ENCODE results near the gene KNOP1. TPM values are rescaled to one million over a fixed set of nuclear protein-coding genes. Genes with fewer than 3 reads are reported as not detected.
A peak's percentile ranks its signal among the peaks of the same experiment; 100 is the strongest.

KNOP1 gene
- total and polyA plus RNA-seq, 4 experiments from 2014 or later, result 4.0 to 16.6 (median 15.3) TPM

DNA sequence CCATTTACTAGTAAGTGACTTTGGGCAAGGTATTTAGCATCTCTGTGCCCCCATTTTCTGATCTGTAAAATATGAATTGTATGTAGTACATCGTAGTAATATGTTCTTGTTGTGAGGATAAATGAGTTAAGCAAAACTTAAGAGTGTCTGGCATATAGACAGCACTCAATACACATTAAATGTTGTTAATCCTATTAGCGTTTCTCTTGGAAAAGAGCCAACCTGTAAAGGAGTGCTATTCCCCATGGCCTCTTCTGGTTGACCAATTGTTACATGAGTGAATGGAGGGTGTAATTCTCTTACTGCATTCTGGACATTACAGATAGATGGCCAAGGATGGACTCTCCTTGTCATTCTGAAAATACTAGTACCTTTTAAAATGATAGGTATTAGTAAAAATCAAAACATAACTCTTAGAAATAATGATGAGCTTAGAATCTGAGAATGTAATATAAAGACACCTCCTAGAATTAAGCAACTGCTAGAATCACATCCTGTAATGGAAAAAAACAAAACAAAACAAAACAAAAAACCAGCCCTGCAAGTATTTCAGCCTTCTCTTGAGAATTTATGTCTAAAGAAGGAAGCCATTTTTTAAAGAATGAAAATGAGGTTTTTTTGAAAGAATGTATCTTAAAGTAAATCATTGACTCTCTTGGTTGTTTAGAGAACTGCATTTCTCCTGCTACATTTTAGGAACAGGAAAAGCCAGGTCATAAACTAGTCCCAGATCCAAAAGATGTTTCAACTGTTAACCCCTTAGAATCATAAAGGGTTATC, 30.6 kb upstream of the KNOP1 start:
- H3K27ac ChIP-seq (ENCODE audit: low read depth, low read length), result no peak overlapping the region
- H3K36me3 ChIP-seq (ENCODE audit: insufficient read depth, low read length), result no peaks in the 10 kb centered on the region
- no peak for DNase-seq
- CTCF ChIA-PET (ENCODE audit: partially characterized antibody), result interaction anchor here (1.1 to 1.5 kb wide), 2 partner anchors 16 to 52 kb away, joined by 3 to 5 read pairs; no protein-coding TSS in a partner anchor
- H3K4me1 Mint-ChIP-seq, result no peaks in the 10 kb centered on the region
- no peaks in the 10 kb centered on the region for H3K9me3 Mint-ChIP-seq
- POLR2A ChIA-PET (ENCODE audit: partially characterized antibody), result no interaction called here
- H3K4me3 ChIP-seq (ENCODE audit: low read length in 2 of 2), result no peak overlapping the region
- no peaks in the 10 kb centered on the region for H3K9me3 ChIP-seq (ENCODE audit: control insufficient read depth in 1 of 2, low read length in 2 of 2)
- no peaks in the 10 kb centered on the region for H3K4me1 ChIP-seq (ENCODE audit: insufficient read depth, low read length)
- intact Hi-C loops (cut with micrococcal nuclease), result no loop called here
- H3K27me3 ChIP-seq (ENCODE audit: insufficient read depth, low read length), result no peaks in the 10 kb centered on the region
- no peak overlapping the region for H3K27ac Mint-ChIP-seq
- no peak overlapping the region for H3K4me3 Mint-ChIP-seq
- H3K27me3 Mint-ChIP-seq, result no peaks in the 10 kb centered on the region
- no peaks in the 10 kb centered on the region for H3K36me3 Mint-ChIP-seq

DNA sequence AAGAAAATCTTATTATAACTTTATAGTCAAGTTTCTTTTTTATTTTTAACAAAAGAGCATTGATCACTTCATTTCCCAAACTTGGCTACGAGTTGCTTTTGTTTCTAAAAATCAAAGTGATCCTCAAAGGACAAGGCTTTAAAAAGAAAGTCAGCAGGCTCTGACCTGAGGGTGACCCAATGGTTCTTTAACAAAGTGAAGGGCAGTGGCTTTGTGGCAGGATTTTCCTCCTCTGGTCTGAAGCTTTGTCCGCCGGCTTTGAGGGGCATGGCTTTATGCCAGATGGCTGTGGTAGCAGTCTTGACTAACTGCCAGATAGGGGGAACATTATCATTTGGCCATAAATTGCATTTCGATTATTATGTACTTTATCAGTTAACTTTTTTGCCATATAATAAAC, 28.5 kb upstream of the KNOP1 start:
- DNase-seq, result no peak
- no peaks in the 10 kb centered on the region for H3K36me3 Mint-ChIP-seq
- no peaks in the 10 kb centered on the region for H3K4me1 ChIP-seq (ENCODE audit: insufficient read depth, low read length)
- ChIA-PET POLR2A (ENCODE audit: partially characterized antibody) (no interaction called here), CTCF (ENCODE audit: partially characterized antibody) (no interaction called here)
- H3K27me3 Mint-ChIP-seq, result no peaks in the 10 kb centered on the region
- H3K36me3 ChIP-seq (ENCODE audit: insufficient read depth, low read length), result no peaks in the 10 kb centered on the region
- no peaks in the 10 kb centered on the region for H3K4me1 Mint-ChIP-seq
- intact Hi-C loops (cut with micrococcal nuclease), result no loop called here
- peak overlapping the region in 1 of 7 donors; percentile 30 for H3K27ac Mint-ChIP-seq
- H3K4me3 Mint-ChIP-seq, result no peak overlapping the region
- H3K27me3 ChIP-seq (ENCODE audit: insufficient read depth, low read length), result no peaks in the 10 kb centered on the region
- no peak overlapping the region for H3K27ac ChIP-seq (ENCODE audit: low read depth, low read length)
- no peaks in the 10 kb centered on the region for H3K9me3 ChIP-seq (ENCODE audit: control insufficient read depth in 1 of 2, low read length in 2 of 2)
- H3K9me3 Mint-ChIP-seq, result no peaks in the 10 kb centered on the region
- H3K4me3 ChIP-seq (ENCODE audit: low read length in 2 of 2), result no peak overlapping the region

DNA sequence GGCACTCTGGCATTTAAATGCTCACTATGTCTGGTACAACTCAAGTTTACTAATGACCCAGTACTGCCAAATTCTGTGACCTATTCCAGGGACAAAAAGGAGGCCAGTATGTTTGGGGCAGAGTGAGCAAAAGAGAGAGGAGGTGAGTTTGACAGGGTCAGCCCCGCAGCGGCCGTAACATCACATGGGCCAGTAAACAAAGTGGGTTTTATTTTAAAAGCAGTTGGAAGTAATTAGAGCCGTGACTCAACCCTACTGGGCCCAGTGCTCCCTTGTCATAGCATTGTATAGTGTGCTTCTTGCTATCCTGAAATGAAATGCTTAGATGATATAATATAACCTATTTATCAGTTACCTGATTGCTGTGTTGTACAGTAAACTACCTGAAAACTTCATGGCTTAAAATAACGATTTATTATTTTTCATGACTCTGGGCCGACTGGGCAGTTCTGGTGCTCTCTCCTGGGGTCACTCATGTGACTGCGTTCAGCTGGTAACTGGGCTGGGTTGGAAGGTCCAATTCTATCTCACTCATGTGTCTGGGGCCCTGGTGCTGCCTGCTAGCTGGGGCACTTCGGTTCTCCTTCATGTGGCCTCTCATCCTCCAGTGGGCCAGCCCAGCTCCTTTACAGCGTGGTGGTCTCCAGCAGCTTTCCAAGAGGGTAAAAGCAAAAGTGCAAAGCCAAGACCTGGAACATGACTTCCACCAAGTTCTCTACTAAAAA, 27.4 kb upstream of the KNOP1 start:
- Mint-ChIP-seq H3K4me3 (no peak overlapping the region), H3K4me1 (no peaks in the 10 kb centered on the region), H3K27ac (no peak overlapping the region), H3K36me3 (no peaks in the 10 kb centered on the region), H3K27me3 (no peaks in the 10 kb centered on the region), H3K9me3 (no peaks in the 10 kb centered on the region)
- intact Hi-C loops (cut with micrococcal nuclease), result no loop called here
- H3K9me3 ChIP-seq (ENCODE audit: control insufficient read depth in 1 of 2, low read length in 2 of 2), result no peaks in the 10 kb centered on the region
- no peak for DNase-seq
- POLR2A ChIA-PET (ENCODE audit: partially characterized antibody), result no interaction called here
- no peak overlapping the region for H3K27ac ChIP-seq (ENCODE audit: low read depth, low read length)
- CTCF ChIA-PET (ENCODE audit: partially characterized antibody), result no interaction called here
- H3K4me3 ChIP-seq (ENCODE audit: low read length in 2 of 2), result no peak overlapping the region
- no peaks in the 10 kb centered on the region for H3K36me3 ChIP-seq (ENCODE audit: insufficient read depth, low read length)
- H3K27me3 ChIP-seq (ENCODE audit: insufficient read depth, low read length), result no peaks in the 10 kb centered on the region
- no peaks in the 10 kb centered on the region for H3K4me1 ChIP-seq (ENCODE audit: insufficient read depth, low read length)

DNA sequence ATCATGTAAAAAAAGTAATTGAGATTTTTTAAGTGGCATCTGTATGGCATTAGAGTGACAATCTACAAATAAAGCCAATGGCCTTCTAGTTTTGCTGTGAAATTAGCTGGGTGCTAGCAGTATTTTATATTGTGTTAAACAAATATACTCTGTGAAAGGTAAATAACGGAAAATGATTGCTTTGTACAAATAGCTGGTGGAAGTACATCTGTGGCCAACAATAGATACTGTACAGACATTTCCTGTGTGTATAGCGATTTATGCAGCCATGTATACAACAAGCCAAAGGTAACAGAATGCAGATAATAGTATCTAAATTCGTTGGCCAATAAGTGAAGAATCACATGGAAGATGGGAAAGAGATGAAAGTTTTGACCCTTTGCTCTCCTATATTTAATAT, 26.6 kb upstream of the KNOP1 start:
- Histone ChIP-seq H3K27me3 (ENCODE audit: insufficient read depth, low read length) (no peaks in the 10 kb centered on the region), H3K27ac (ENCODE audit: low read depth, low read length) (no peak overlapping the region), H3K9me3 (ENCODE audit: control insufficient read depth in 1 of 2, low read length in 2 of 2) (no peaks in the 10 kb centered on the region), H3K4me1 (ENCODE audit: insufficient read depth, low read length) (no peaks in the 10 kb centered on the region), H3K36me3 (ENCODE audit: insufficient read depth, low read length) (no peaks in the 10 kb centered on the region), H3K4me3 (ENCODE audit: low read length in 2 of 2) (no peak overlapping the region)
- Mint-ChIP-seq H3K36me3 (no peaks in the 10 kb centered on the region), H3K27ac (no peak overlapping the region), H3K4me1 (no peaks in the 10 kb centered on the region), H3K27me3 (no peaks in the 10 kb centered on the region), H3K4me3 (no peak overlapping the region), H3K9me3 (no peaks in the 10 kb centered on the region)
- CTCF ChIA-PET (ENCODE audit: partially characterized antibody), result no interaction called here
- no peak for DNase-seq
- POLR2A ChIA-PET (ENCODE audit: partially characterized antibody), result no interaction called here
- intact Hi-C loops (cut with micrococcal nuclease), result no loop called here

DNA sequence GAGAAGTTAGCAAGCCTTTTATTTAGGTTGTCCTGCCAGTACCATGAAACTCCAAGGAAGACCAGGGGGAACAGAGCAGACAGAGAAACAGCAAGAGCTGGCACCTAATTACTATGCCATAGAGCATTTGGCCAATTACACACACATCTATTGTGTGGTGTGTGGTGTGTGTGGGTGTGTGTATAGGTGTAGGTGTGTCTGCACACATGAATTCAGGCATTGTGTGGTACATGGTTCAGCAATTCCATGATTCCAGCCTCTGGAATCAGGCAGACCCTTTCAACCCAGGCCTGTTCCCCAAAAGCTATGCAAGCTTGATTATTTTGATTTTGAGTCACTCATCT, 25.8 kb upstream of the KNOP1 start:
- no peak overlapping the region for H3K27ac ChIP-seq (ENCODE audit: low read depth, low read length)
- no peaks in the 10 kb centered on the region for H3K9me3 Mint-ChIP-seq
- H3K4me1 ChIP-seq (ENCODE audit: insufficient read depth, low read length), result no peaks in the 10 kb centered on the region
- H3K36me3 Mint-ChIP-seq, result no peaks in the 10 kb centered on the region
- H3K4me1 Mint-ChIP-seq, result no peaks in the 10 kb centered on the region
- H3K27me3 Mint-ChIP-seq, result no peaks in the 10 kb centered on the region
- H3K27me3 ChIP-seq (ENCODE audit: insufficient read depth, low read length), result no peaks in the 10 kb centered on the region
- ChIA-PET CTCF (ENCODE audit: partially characterized antibody) (no interaction called here), POLR2A (ENCODE audit: partially characterized antibody) (no interaction called here)
- no peaks in the 10 kb centered on the region for H3K9me3 ChIP-seq (ENCODE audit: control insufficient read depth in 1 of 2, low read length in 2 of 2)
- no peak overlapping the region for H3K27ac Mint-ChIP-seq
- no peak for DNase-seq
- no peaks in the 10 kb centered on the region for H3K36me3 ChIP-seq (ENCODE audit: insufficient read depth, low read length)
- no peak overlapping the region for H3K4me3 Mint-ChIP-seq
- no peak overlapping the region for H3K4me3 ChIP-seq (ENCODE audit: low read length in 2 of 2)
- intact Hi-C loops (cut with micrococcal nuclease), result no loop called here

DNA sequence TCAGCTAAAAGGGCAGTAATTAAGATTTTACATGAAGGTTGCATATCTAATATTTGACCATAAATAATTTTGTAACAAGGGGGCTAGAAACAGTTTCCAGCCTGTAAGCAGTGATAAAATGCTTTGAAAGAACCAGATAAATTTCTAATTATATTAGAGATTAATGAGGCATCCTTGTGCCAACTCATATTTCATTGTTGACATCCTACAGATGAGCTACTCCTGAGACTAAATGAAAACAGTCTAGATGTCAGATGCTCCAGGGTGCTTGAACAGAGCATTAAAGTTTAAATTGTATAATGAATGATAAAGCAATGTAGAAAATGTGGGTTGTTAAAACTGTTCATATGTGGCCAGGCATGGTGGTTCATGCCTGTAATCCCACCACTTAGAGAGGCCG, 23.3 kb upstream of the KNOP1 start:
- Histone ChIP-seq H3K9me3 (ENCODE audit: control insufficient read depth in 1 of 2, low read length in 2 of 2) (no peaks in the 10 kb centered on the region), H3K4me1 (ENCODE audit: insufficient read depth, low read length) (no peaks in the 10 kb centered on the region), H3K27ac (ENCODE audit: low read depth, low read length) (no peak overlapping the region), H3K4me3 (ENCODE audit: low read length in 2 of 2) (no peak overlapping the region), H3K36me3 (ENCODE audit: insufficient read depth, low read length) (no peaks in the 10 kb centered on the region), H3K27me3 (ENCODE audit: insufficient read depth, low read length) (no peaks in the 10 kb centered on the region)
- no peak overlapping the region for H3K4me3 Mint-ChIP-seq
- DNase-seq, result no peak
- POLR2A ChIA-PET (ENCODE audit: partially characterized antibody), result no interaction called here
- no peak overlapping the region for H3K27ac Mint-ChIP-seq
- H3K9me3 Mint-ChIP-seq, result no peaks in the 10 kb centered on the region
- intact Hi-C loops (cut with micrococcal nuclease), result no loop called here
- H3K4me1 Mint-ChIP-seq, result no peaks in the 10 kb centered on the region
- H3K36me3 Mint-ChIP-seq, result no peaks in the 10 kb centered on the region
- H3K27me3 Mint-ChIP-seq, result no peaks in the 10 kb centered on the region
- CTCF ChIA-PET (ENCODE audit: partially characterized antibody), result no interaction called here

DNA sequence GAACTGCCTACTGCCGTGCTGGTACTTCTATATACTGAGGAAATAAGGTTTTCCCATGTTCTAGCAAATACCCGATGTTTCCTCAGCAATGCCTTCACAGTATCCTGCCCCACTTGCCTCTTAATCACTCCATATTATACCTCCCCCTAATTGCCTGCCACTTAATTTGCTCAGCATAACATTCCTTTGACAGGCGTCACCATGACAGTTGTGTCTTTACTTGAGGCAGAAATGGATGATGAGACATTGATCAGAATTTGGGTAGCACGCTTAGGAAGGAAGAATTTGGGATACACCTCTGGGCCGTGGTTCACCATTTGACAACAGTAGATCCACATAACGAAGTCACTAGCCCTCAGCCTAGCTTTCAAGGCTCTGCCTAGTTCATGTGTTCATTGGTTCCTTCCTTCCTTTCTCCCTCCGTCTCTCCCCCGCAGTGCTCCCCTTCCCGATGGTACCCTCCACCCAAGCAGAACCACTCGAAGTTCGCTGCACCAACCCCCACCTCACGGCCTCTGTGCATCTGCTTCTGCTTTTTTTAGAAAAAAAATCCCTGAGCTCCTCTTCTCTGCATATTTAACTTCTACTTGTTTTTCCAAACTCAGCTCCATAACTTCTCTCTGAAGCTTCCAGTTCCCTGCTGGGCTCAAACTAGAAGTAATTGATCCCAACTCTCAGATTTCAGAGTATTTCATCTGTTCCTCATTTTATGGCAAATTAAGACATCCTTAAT, 19.4 kb upstream of the KNOP1 start:
- ChIA-PET POLR2A (ENCODE audit: partially characterized antibody) (no interaction called here), CTCF (ENCODE audit: partially characterized antibody) (no interaction called here)
- Histone ChIP-seq H3K27me3 (ENCODE audit: insufficient read depth, low read length) (no peaks in the 10 kb centered on the region), H3K27ac (ENCODE audit: low read depth, low read length) (no peak overlapping the region), H3K36me3 (ENCODE audit: insufficient read depth, low read length) (no peaks in the 10 kb centered on the region), H3K9me3 (ENCODE audit: control insufficient read depth in 1 of 2, low read length in 2 of 2) (no peaks in the 10 kb centered on the region), H3K4me3 (ENCODE audit: low read length in 2 of 2) (no peak overlapping the region), H3K4me1 (ENCODE audit: insufficient read depth, low read length) (no peaks in the 10 kb centered on the region)
- Mint-ChIP-seq H3K4me3 (no peak overlapping the region), H3K36me3 (peaks cover 0 to 6% of the 10 kb centered on the region in 2 donors), H3K4me1 (no peaks in the 10 kb centered on the region), H3K9me3 (no peaks in the 10 kb centered on the region), H3K27me3 (no peaks in the 10 kb centered on the region), H3K27ac (peak overlapping the region in 1 of 7 donors; percentile 51)
- intact Hi-C loops (cut with micrococcal nuclease), result no loop called here
- no peak for DNase-seq

Measured in CD4-positive, alpha-beta memory T cell (primary cell).